SK-N-SH (cell line): ENCODE data around the gene CNEP1R1. TPM values are rescaled to one million over a fixed set of nuclear protein-coding genes. Genes with fewer than 3 reads are reported as not detected.
"Not testable (repeated sequence)": the region's sequence is repeated elsewhere in the genome, so short reads cannot be mapped to it uniquely, and the experiment has no call there.

ENCODE experiments used
- CTCF ChIA-PET: fragments of 300-600, 350-600 bp; formaldehyde crosslinking; extraction: SDS; loops from one replicate; lab custom pipeline; 2021; lab: Yijun Ruan, JAX
- POLR2A ChIA-PET: fragments of 350-600 bp; sonication (Branson Sonifier 250); formaldehyde crosslinking; extraction: SDS; loops from one replicate; lab custom pipeline; 2020; ENCODE audit warnings: antibody characterized with exemption, inconsistent platforms; lab: Yijun Ruan, JAX
- DNase-seq: peaks from one replicate; pipeline ENCODE4 v3.0.0; 2012
- H2AFZ ChIP-seq: fragments of 200-600 bp; sonication (generic); 2 replicates; pipeline ENCODE4 v1.8.1; 2016; ENCODE audit warnings: antibody characterized with exemption, mild to moderate bottlenecking, low read depth
- H3F3A ChIP-seq: fragments of 200-600 bp; sonication (generic); replicated peaks from 2 replicates; pipeline ENCODE3; 2016; ENCODE audit warnings: antibody characterized with exemption, mild to moderate bottlenecking; ENCODE audit not compliant: insufficient read depth
- H3K27ac ChIP-seq, 2 experiments: fragments of 200-500 bp in 1 of 2; fragments of 200-600 bp in 1 of 2; sonication (Bioruptor generic) in 1 of 2; sonication (generic), shearing (Covaris generic) in 1 of 2; 2 replicates each; pipeline versions ENCODE4 v1.5.1 to v1.6.1; 2014 to 2016; ENCODE audit warnings: low read depth in 2 of 2, inconsistent platforms in 1 of 2, low read length in 1 of 2, mild to moderate bottlenecking in 1 of 2, mixed read lengths in 1 of 2
- H3K27me3 ChIP-seq: fragments of 200-600 bp; sonication (generic), shearing (Covaris generic); 2 replicates; pipeline ENCODE4 v1.6.1; 2016; ENCODE audit warnings: mixed run types; ENCODE audit not compliant: insufficient read depth
- H3K36me3 ChIP-seq, 2 experiments: fragments of 200-500 bp in 1 of 2; fragments of 200-600 bp in 1 of 2; sonication (Bioruptor generic) in 1 of 2; sonication (generic) in 1 of 2; replicated peaks in 1 of 2; 2 replicates each; pipeline versions ENCODE3 to v1.5.1; 2014 to 2016; ENCODE audit warnings: low read length in 1 of 2, mild to moderate bottlenecking in 1 of 2; ENCODE audit not compliant: insufficient read depth in 2 of 2, control insufficient read depth in 1 of 2
- H3K4me1 ChIP-seq, 2 experiments: fragments of 200-500 bp in 1 of 2; fragments of 200-600 bp in 1 of 2; sonication (Bioruptor generic) in 1 of 2; sonication (generic), shearing (Covaris generic) in 1 of 2; 2 replicates each; pipeline versions ENCODE4 v1.5.1 to v1.6.1; 2014 to 2016; ENCODE audit warnings: low read depth in 1 of 2, low read length in 1 of 2, mixed run types in 1 of 2; ENCODE audit not compliant: insufficient read depth in 2 of 2, control insufficient read depth in 1 of 2
- H3K4me2 ChIP-seq: fragments of 200-600 bp; sonication (generic), shearing (Covaris generic); 2 replicates; pipeline ENCODE4 v1.6.1; 2017; ENCODE audit warnings: mixed run types
- H3K4me3 ChIP-seq, 2 experiments: fragments of 200-500 bp in 1 of 2; fragments of 200-600 bp in 1 of 2; sonication (Bioruptor generic) in 1 of 2; sonication (generic), shearing (Covaris generic) in 1 of 2; 2 replicates each; pipeline versions ENCODE4 v1.5.1 to v1.8.1; 2014 to 2016; ENCODE audit warnings: low read depth in 2 of 2, inconsistent platforms in 1 of 2, low read length in 1 of 2, mild to moderate bottlenecking in 1 of 2, mixed read lengths in 1 of 2, moderate library complexity in 1 of 2
- H3K79me2 ChIP-seq: fragments of 200-600 bp; sonication (generic); 2 replicates; pipeline ENCODE4 v1.8.1; 2017; ENCODE audit warnings: mild to moderate bottlenecking; ENCODE audit not compliant: insufficient read depth
- H3K9ac ChIP-seq: fragments of 200-600 bp; sonication (generic); 2 replicates; pipeline ENCODE4 v1.6.1; 2017; ENCODE audit warnings: mixed run types
- H3K9me2 ChIP-seq: fragments of 200-600 bp; sonication (generic); 2 replicates; pipeline ENCODE4 v1.6.1; 2017; ENCODE audit warnings: mixed run types
- H3K9me3 ChIP-seq: fragments of 200-600 bp; sonication (generic); 2 replicates; pipeline ENCODE4 v1.6.1; 2017; ENCODE audit warnings: mixed run types, mild to moderate bottlenecking, moderate library complexity
- H4K20me1 ChIP-seq: fragments of 200-600 bp; sonication (generic); 2 replicates; pipeline ENCODE4 v1.6.1; 2017; ENCODE audit warnings: mild to moderate bottlenecking, mixed run types; ENCODE audit not compliant: insufficient read depth
- CHD2 ChIP-seq: fragments of 150-350 bp; IDR thresholded peaks from 2 replicates; pipeline ENCODE4 v1.6.1; 2018; ENCODE audit warnings: low read length; ENCODE audit not compliant: partially characterized antibody
- EZH2phosphoT487 ChIP-seq: fragments of 200-600 bp; sonication (generic); IDR thresholded peaks from 2 replicates; pipeline ENCODE4 v1.6.1; 2017; ENCODE audit warnings: low read depth, mixed run types, mild to moderate bottlenecking, antibody characterized with exemption, moderate library complexity, borderline replicate concordance
- FOSL2 ChIP-seq: IDR thresholded peaks from 2 replicates; pipeline ENCODE4 v1.4.0; 2012; ENCODE audit warnings: low read depth, mild to moderate bottlenecking, moderate library complexity, borderline replicate concordance
- GABPA ChIP-seq: IDR thresholded peaks from 2 replicates; pipeline ENCODE4 v1.4.0; 2012; ENCODE audit warnings: low read depth, mild to moderate bottlenecking
- GATA2 ChIP-seq: sonication (generic); formaldehyde crosslinking; IDR thresholded peaks from 2 replicates; pipeline ENCODE4 v1.5.0; 2020; ENCODE audit warnings: mild to moderate bottlenecking, missing genetic modification reagents
- JUND ChIP-seq: IDR thresholded peaks from 2 replicates; pipeline ENCODE4 v1.4.0; 2012
- MEF2A ChIP-seq: IDR thresholded peaks from 2 replicates; pipeline ENCODE4 v1.4.0; 2012; ENCODE audit warnings: low read depth, borderline replicate concordance
- NRF1 ChIP-seq: IDR thresholded peaks from 2 replicates; pipeline ENCODE4 v1.6.1; 2012; ENCODE audit warnings: low read depth, mild to moderate bottlenecking, low read length
- POLR2AphosphoS5 ChIP-seq: IDR thresholded peaks from 2 replicates; pipeline ENCODE4 v1.6.1; 2012; ENCODE audit warnings: low read depth, low read length
- RAD21 ChIP-seq: IDR thresholded peaks from 2 replicates; pipeline ENCODE4 v1.6.1; 2012; ENCODE audit warnings: mild to moderate bottlenecking, low read length
- RFX5 ChIP-seq: IDR thresholded peaks from 2 replicates; pipeline ENCODE4 v1.6.1; 2012; ENCODE audit warnings: mild to moderate bottlenecking, improper control_type of control experiment, low read length
- RXRA ChIP-seq: IDR thresholded peaks from 2 replicates; pipeline ENCODE4 v1.4.0; 2012; ENCODE audit warnings: low read depth, mild to moderate bottlenecking, borderline replicate concordance
- SMC3 ChIP-seq: IDR thresholded peaks from 2 replicates; pipeline ENCODE4 v1.6.1; 2012; ENCODE audit warnings: low read depth, low read length, improper control_type of control experiment
- TAF1 ChIP-seq: IDR thresholded peaks from 2 replicates; pipeline ENCODE4 v1.6.1; 2012; ENCODE audit warnings: low read depth, mild to moderate bottlenecking, low read length, moderate library complexity, borderline replicate concordance
- TCF12 ChIP-seq: IDR thresholded peaks from 2 replicates; pipeline ENCODE4 v1.4.0; 2012
- USF1 ChIP-seq: IDR thresholded peaks from 2 replicates; pipeline ENCODE4 v1.4.0; 2012; ENCODE audit warnings: low read depth, borderline replicate concordance
- YY1 ChIP-seq: IDR thresholded peaks from 2 replicates; pipeline ENCODE4 v1.4.0; 2012; ENCODE audit warnings: low read depth, mild to moderate bottlenecking
- WGBS: methylation state at CpG from one replicate; pipeline ENCODE4 v1.1.6; 2017; ENCODE audit warnings: low lambda C conversion rate; 5-methylcytosine and 5-hydroxymethylcytosine counted together
- polyA plus RNA-seq, 3 experiments: library from polyadenylated mRNA; depleted of rRNA; stranded (reverse); fragments of >200 nt; gene quantifications; 2 replicates each; pipeline ENCODE4 v1.2.3, GENCODE V29; 2012
- TF ChIP-seq, protein P1 (sequence below): IDR thresholded peaks from 2 replicates; pipeline ENCODE4 v1.4.0; 2012; ENCODE audit warnings: low read depth, borderline replicate concordance

CNEP1R1 gene
- polyA plus RNA-seq, 1 of the 3 experiments (the other 2 are of a cell fraction): 19.2 TPM

DNA sequence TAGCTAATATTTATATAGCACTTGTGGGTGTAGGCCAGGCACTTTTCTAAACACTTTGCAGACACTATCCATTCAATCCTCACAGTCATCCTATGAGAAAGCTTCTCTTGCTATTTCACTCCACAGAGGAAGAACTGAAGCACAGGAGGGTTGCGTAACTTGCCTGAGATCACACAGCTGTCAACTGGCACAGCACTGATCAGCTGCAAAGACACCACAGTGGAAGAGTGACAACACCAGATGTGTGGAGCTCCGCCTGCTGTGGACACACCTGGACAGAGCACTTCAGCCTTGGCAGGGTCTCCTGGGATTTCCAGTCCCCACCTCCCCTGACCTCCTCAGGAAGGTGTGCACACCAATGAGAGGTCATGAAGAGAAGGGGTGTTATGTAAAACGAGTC lies 13.3 kb upstream of the CNEP1R1 start:
- ChIA-PET CTCF (interaction anchor here (7.1 kb wide), 1 partner anchor 14 kb away, joined by 34 read pairs; the partner anchor contains the start of gene CNEP1R1), POLR2A (no interaction called here)
- Histone ChIP-seq H3K4me3 (no peak overlapping the region), H3K9me3 (no peaks in the 10 kb centered on the region), H4K20me1 (no peaks in the 10 kb centered on the region), H3K36me3 (no peaks in the 10 kb centered on the region), H3K4me1 (no peaks in the 10 kb centered on the region), H3K9ac (no peak overlapping the region), H2AFZ (no peak overlapping the region), H3K4me2 (no peak overlapping the region), H3K27ac (no peak overlapping the region), H3K79me2 (no peaks in the 10 kb centered on the region), H3F3A (no peaks in the 10 kb centered on the region), H3K27me3 (no peaks in the 10 kb centered on the region; the same call in 1 of the 2 replicates), H3K9me2 (no peaks in the 10 kb centered on the region)
- 35% methylated on average over 3 of the region's 3 CpGs for WGBS
- TF ChIP-seq TAF1 (no peak), TCF12 (no peak), FOSL2 (no peak), GATA2 (CRISPR knock-in tag) (no peak), NRF1 (no peak), POLR2AphosphoS5 (no peak), YY1 (no peak), CHD2 (no peak), JUND (no peak), RXRA (no peak), SMC3 (no peak), USF1 (no peak)
- TF ChIP-seq, protein P1, sequence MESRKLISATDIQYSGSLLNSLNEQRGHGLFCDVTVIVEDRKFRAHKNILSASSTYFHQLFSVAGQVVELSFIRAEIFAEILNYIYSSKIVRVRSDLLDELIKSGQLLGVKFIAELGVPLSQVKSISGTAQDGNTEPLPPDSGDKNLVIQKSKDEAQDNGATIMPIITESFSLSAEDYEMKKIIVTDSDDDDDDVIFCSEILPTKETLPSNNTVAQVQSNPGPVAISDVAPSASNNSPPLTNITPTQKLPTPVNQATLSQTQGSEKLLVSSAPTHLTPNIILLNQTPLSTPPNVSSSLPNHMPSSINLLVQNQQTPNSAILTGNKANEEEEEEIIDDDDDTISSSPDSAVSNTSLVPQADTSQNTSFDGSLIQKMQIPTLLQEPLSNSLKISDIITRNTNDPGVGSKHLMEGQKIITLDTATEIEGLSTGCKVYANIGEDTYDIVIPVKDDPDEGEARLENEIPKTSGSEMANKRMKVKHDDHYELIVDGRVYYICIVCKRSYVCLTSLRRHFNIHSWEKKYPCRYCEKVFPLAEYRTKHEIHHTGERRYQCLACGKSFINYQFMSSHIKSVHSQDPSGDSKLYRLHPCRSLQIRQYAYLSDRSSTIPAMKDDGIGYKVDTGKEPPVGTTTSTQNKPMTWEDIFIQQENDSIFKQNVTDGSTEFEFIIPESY: no peak
- DNase-seq: no peak

GRCh38 chr16:50012182-50012581 lies 12.8 kb upstream of the CNEP1R1 start:
- H3K4me1 ChIP-seq: no peaks in the 10 kb centered on the region
- no peaks in the 10 kb centered on the region; the same call in 1 of the 2 replicates for H3K27me3 ChIP-seq
- TF ChIP-seq GATA2 (CRISPR knock-in tag): no peak
- TF ChIP-seq USF1: no peak
- TF ChIP-seq RAD21: no peak
- no peak for TF ChIP-seq MEF2A
- TF ChIP-seq GABPA: no peak
- TF ChIP-seq EZH2phosphoT487: no peak
- TF ChIP-seq RFX5: no peak
- POLR2A ChIA-PET: no interaction called here
- DNase-seq: no peak
- no peaks in the 10 kb centered on the region for H4K20me1 ChIP-seq
- H3K4me2 ChIP-seq: no peak overlapping the region
- H3K4me3 ChIP-seq: no peak overlapping the region
- no peak overlapping the region for H3K27ac ChIP-seq
- no peak overlapping the region for H3K9ac ChIP-seq
- no peaks in the 10 kb centered on the region for H3F3A ChIP-seq
- no peaks in the 10 kb centered on the region for H3K9me3 ChIP-seq
- CTCF ChIA-PET: interaction anchor here (7.1 kb wide), 1 partner anchor 13 kb away, joined by 34 read pairs; the partner anchor contains the start of gene CNEP1R1
- no peaks in the 10 kb centered on the region for H3K9me2 ChIP-seq
- H3K79me2 ChIP-seq: no peaks in the 10 kb centered on the region
- H2AFZ ChIP-seq: no peak overlapping the region
- 82% methylated on average over 2 of the region's 2 CpGs for WGBS
- no peaks in the 10 kb centered on the region for H3K36me3 ChIP-seq

- H3K27me3 ChIP-seq, H3K4me1 ChIP-seq, H3K4me2 ChIP-seq, DNase-seq, H2AFZ ChIP-seq, H3K9ac ChIP-seq, POLR2A ChIA-PET, H3K4me3 ChIP-seq, H3K79me2 ChIP-seq, H3K9me2 ChIP-seq, H3K9me3 ChIP-seq, H3F3A ChIP-seq, H3K27ac ChIP-seq, H4K20me1 ChIP-seq, H3K36me3 ChIP-seq: not testable (repeated sequence)
- 42% methylated on average over 5 of the region's 8 CpGs for WGBS
- CTCF ChIA-PET: interaction anchor here (7.1 kb wide), 1 partner anchor 11 kb away, joined by 34 read pairs; the partner anchor contains the start of gene CNEP1R1
These were observed 10.8 kb upstream of the CNEP1R1 start for GRCh38 chr16:50014211-50014610.
